ENCODE results near the gene MCOLN1.

MCOLN1 gene

GRCh38 chr19:7578127-7578526 lies 55.7 kb downstream of the MCOLN1 start:
- DNase-seq (ENCODE audit: low read depth) = no peak

- DNase-seq (ENCODE audit: low read depth) = no peak
These were observed 56.8 kb downstream of the MCOLN1 start for GRCh38 chr19:7579182-7579581.

GRCh38 chr19:7582446-7582845 lies 60.0 kb downstream of the MCOLN1 start:
- DNase-seq (ENCODE audit: low read depth) = no peak

All from activated T-helper 9 cell treated with anti-CD3 and anti-CD28 coated beads, Interleukin-2, amount 50 U/mL, for 16 hours (primary cell).